Lower lobe of right lung (tissue), 2 donors: ENCODE measurements around the gene CRACR2A. TPM values are rescaled to one million over a fixed set of nuclear protein-coding genes. Genes with fewer than 3 reads are reported as not detected.

Experiments used
- ATAC-seq, 2 donors: fragments of 200-7000 bp; cut with Tn5 transposase; one replicate each; pipeline ENCODE4 v1.9.1; 2020 to 2022; ENCODE audit warnings: mild to moderate bottlenecking in 2 of 2, moderate library complexity in 2 of 2
- DNase-seq: peaks from one replicate; pipeline ENCODE4 v3.0.0-alpha.2; 2020
- H3K27ac ChIP-seq: fragments of 200-600 bp; one replicate; pipeline ENCODE4 v1.8.0; 2022
- H3K27me3 ChIP-seq: fragments of 200-600 bp; one replicate; pipeline ENCODE4 v1.8.0; 2022; ENCODE audit warnings: low read depth
- H3K36me3 ChIP-seq: fragments of 200-600 bp; one replicate; pipeline ENCODE4 v1.8.0; 2022; ENCODE audit warnings: mild to moderate bottlenecking
- H3K4me1 ChIP-seq: fragments of 200-600 bp; one replicate; pipeline ENCODE4 v1.8.0; 2022
- H3K4me3 ChIP-seq: fragments of 200-600 bp; one replicate; pipeline ENCODE4 v1.8.0; 2022; ENCODE audit warnings: mild to moderate bottlenecking
- H3K9me3 ChIP-seq: fragments of 200-600 bp; one replicate; pipeline ENCODE4 v1.8.0; 2022
- intact Hi-C: fragments of 100-400 bp; cut with DNase I; formaldehyde crosslinking; loops from one replicate; pipeline ENCODE4 v1.11.0; 2022
- total RNA-seq: library from RNA; stranded (reverse); fragmentation: NEBNext Ultra II Directional; extraction: Animal tissue kit (Norgen Biotek cat#: 25700); gene quantifications from one replicate; pipeline ENCODE4 v1.2.1, GENCODE V29; 2021
- TF ChIP-seq, protein P1 (sequence below): fragments of 200-600 bp; IDR thresholded peaks from one replicate; pipeline ENCODE4 v1.8.0; 2022; ENCODE audit warnings: antibody characterized with exemption, mild to moderate bottlenecking
- donor health status: DM: no; HTN: yes; CAD: no; lungs with severe emphysema.

CRACR2A gene
- total RNA-seq, 1 donor from 2014 or later: 7.9 TPM

DNA sequence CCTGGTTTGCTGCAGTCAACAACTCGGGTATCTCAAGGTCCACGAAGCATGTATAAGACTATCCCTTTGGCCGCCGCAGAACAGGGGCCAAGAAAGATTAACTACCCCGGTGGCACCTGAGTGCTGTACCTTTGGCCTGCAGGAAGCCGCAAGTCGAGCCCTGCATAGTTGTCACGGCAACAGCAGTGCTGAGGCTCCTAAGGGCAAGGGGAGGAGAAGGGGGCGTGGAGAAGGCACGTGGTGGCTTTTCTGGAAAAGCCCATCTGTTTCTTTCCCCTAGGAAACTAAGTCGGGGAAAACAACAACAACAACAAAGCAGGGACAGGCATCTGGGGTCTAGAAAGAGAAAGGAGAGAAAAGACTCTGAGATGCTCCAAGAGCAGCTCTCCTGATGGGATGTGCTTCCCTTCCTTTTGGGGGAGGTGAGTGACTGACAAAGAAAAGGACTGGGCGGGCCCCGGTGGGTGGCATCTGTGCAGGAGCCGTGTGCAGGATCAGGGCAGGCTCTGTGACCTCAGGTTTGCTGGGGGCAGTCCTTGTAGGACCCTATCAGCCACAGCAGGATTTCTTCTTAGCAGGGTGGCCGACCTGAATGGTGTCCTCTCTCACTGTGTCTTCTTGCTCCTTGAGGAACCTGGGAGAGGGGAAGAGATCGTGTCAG lies 138.0 kb downstream of the CRACR2A start:
- intact Hi-C loops: no loop called here

DNA sequence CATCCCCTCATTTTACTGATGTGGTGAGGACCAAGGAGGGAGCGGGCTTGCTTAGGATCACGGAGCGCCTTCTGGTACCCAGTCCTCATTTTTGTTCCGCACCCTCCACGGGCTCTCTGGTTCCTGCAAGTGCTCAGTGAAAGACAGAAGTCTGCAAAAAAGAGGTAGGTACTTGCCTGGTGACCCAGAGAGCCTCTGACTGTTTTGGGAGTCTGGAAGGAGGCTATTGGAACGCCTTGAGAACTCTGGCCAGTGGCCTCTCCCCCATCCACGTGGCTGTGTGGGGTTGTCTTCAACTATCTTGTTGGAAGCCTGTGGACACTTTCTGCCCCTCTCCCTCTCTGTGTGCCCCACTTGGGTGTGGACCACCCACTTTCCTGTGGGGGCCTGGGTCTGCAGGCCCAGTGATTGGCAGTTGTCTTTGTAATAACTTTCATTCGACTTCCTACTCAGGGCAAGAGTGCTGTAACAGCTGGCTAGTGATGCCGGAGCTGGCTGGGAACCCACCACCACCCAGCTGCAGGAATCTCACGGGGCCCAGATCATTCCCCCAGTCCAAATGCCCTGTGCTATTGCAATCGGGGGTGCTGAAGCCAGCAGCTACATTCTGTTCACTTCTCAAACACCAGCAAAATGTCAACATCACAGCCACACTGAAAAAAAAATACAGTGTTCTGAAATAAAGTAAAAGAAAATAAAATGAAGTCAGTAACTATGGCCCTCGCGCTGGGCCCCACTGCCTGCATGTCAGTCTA lies 139.1 kb downstream of the CRACR2A start:
- TF ChIP-seq, protein P1, sequence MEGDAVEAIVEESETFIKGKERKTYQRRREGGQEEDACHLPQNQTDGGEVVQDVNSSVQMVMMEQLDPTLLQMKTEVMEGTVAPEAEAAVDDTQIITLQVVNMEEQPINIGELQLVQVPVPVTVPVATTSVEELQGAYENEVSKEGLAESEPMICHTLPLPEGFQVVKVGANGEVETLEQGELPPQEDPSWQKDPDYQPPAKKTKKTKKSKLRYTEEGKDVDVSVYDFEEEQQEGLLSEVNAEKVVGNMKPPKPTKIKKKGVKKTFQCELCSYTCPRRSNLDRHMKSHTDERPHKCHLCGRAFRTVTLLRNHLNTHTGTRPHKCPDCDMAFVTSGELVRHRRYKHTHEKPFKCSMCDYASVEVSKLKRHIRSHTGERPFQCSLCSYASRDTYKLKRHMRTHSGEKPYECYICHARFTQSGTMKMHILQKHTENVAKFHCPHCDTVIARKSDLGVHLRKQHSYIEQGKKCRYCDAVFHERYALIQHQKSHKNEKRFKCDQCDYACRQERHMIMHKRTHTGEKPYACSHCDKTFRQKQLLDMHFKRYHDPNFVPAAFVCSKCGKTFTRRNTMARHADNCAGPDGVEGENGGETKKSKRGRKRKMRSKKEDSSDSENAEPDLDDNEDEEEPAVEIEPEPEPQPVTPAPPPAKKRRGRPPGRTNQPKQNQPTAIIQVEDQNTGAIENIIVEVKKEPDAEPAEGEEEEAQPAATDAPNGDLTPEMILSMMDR: no peak
- no peak for DNase-seq
- no peaks in the 10 kb centered on the region for H3K36me3 ChIP-seq
- H3K4me3 ChIP-seq: no peak overlapping the region
- peak in 1 of 2 donors; percentile 47 for ATAC-seq
- H3K9me3 ChIP-seq: no peaks in the 10 kb centered on the region
- H3K4me1 ChIP-seq: no peaks in the 10 kb centered on the region
- H3K27me3 ChIP-seq: no peaks in the 10 kb centered on the region
- intact Hi-C loops: no loop called here
- H3K27ac ChIP-seq: no peak overlapping the region

More for the DNA sequence above, 138.0 kb downstream of the CRACR2A start:
- DNase-seq (no peak), ATAC-seq (peak; percentile 7 to 18)
- Histone ChIP-seq H3K27ac (no peak overlapping the region), H3K36me3 (no peaks in the 10 kb centered on the region), H3K9me3 (no peaks in the 10 kb centered on the region), H3K27me3 (no peaks in the 10 kb centered on the region), H3K4me1 (no peaks in the 10 kb centered on the region), H3K4me3 (no peak overlapping the region)
- TF ChIP-seq, protein P1: no peak

DNA sequence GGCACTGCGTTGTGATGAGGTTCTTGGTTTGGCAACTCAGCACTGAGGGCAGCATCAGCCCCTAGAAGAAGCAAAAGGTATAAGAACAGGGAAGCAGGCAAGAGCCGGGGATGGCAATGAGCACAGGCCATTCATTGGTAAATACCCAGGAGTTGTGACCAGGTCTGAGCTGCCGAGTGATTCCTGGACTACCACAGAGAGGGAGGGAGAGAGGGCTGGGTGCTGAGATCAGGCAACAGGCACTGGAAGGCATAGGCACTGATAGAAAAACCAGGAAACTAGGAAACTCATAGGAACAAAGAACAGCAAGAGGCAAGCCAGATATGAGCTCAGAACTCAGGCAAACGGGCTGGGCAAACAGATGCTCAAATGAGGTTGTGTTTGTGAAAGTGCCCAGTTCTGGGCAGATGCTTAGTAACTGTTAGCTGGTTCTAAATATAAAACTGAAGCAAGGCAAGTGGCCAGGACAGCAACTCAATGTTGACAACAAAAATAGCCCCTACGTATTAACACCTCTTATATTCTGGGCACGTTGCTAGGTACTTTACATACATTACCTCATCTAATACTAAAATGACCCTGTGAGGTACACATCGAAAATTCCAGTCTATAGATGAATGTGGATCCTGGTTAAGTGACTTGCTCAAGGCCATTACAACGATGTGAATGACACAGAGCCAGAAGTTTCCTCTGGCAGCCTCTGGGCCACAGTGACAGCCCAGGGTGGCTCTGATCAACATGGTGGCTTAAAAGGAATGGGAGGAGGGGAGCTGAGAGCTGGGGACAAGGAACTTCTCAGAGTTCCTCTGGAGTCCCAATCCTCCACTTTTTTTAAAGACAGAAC lies 140.8 kb downstream of the CRACR2A start:
- no peak for DNase-seq

DNA sequence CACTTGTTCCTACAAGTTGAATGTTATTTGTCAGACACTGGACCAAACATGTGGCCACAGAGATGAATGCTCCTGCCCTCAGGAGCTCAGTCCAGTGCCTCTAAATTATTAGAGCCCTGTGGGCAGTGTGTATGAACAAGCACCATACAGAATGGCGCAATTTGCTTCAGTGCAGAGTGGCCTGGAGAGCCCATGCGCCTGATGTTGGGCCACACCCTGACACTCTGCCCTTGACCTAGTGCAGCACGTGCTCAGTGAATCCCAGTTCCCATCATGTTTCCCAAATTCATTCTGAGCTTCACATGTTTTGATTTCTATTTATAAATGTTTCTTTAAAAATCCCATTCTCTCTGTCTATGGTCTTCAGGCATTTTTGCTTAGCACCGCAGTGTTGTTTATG lies 145.1 kb downstream of the CRACR2A start:
- Histone ChIP-seq H3K4me3 (no peak overlapping the region), H3K27me3 (no peaks in the 10 kb centered on the region), H3K36me3 (no peaks in the 10 kb centered on the region), H3K4me1 (no peaks in the 10 kb centered on the region), H3K27ac (no peak overlapping the region), H3K9me3 (no peaks in the 10 kb centered on the region)
- TF ChIP-seq, protein P1: no peak
- no peak for ATAC-seq
- intact Hi-C loops: no loop called here
- DNase-seq: no peak

More for the DNA sequence above, 140.8 kb downstream of the CRACR2A start:
- Histone ChIP-seq H3K27me3 (no peaks in the 10 kb centered on the region), H3K4me1 (no peaks in the 10 kb centered on the region), H3K4me3 (no peak overlapping the region), H3K27ac (no peak overlapping the region), H3K9me3 (no peaks in the 10 kb centered on the region), H3K36me3 (no peaks in the 10 kb centered on the region)
- TF ChIP-seq, protein P1: no peak
- intact Hi-C loops: no loop called here
- no peak for ATAC-seq

DNA sequence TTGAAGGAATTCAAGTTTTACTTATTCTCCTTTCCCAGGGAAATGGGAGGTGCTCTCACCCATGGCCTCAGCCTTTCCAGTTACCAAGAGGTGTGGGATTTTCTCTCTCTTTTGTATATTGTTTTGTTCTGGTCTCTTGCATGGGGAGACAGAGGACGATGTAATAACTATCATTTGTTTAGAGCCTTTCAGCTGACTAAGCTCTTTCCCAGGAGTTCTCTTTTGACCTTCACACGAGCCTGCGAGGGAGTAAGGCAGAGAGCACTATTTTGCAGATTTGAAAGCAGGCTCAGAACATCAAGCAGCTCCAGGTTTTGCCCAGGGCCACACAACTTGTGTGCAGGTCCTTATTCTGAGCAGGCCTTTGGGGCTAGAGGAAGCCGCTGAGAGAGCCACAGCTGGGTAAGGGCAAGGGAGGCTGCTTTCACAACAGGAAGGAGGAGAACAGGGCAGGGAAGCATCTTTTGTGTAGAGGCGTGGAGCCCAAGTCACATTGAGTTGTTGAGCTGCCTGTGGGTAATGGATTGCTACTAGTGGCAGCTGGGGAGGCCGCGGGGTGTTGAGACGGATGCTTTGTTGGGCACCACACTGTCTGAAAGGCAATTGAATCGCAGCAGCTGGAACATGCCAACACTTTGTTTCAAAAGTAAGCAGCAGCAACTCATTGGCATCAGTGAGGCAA lies 145.7 kb downstream of the CRACR2A start:
- no peaks in the 10 kb centered on the region for H3K27me3 ChIP-seq
- no peak overlapping the region for H3K27ac ChIP-seq
- H3K36me3 ChIP-seq: no peaks in the 10 kb centered on the region
- no peaks in the 10 kb centered on the region for H3K4me1 ChIP-seq
- intact Hi-C loops: no loop called here
- TF ChIP-seq, protein P1: no peak
- no peak overlapping the region for H3K4me3 ChIP-seq
- DNase-seq: no peak
- ATAC-seq: no peak
- no peaks in the 10 kb centered on the region for H3K9me3 ChIP-seq
